HEK293 (cell line): ENCODE measurements around the gene AKAP6.

Experiments used
- GLI2 ChIP-seq: fragments of 450-650 bp; formaldehyde crosslinking; IDR thresholded peaks from 2 replicates; pipeline ENCODE4; 2017; ENCODE audit warnings: missing biosample characterization, missing genetic modification characterization, low read depth, borderline replicate concordance
- GLI4 ChIP-seq: fragments of 450-650 bp; formaldehyde crosslinking; IDR thresholded peaks from 2 replicates; pipeline ENCODE4 v1.5.1; 2016; ENCODE audit warnings: missing biosample characterization, missing genetic modification characterization
- KLF16 ChIP-seq: fragments of 450-650 bp; formaldehyde crosslinking; IDR thresholded peaks from 2 replicates; pipeline ENCODE4 v1.5.1; 2017; ENCODE audit warnings: missing biosample characterization, missing genetic modification characterization
- OVOL3 ChIP-seq: fragments of 450-650 bp; formaldehyde crosslinking; IDR thresholded peaks from 2 replicates; pipeline ENCODE4 v1.5.1; 2016; ENCODE audit warnings: missing biosample characterization, missing genetic modification characterization
- SALL2 ChIP-seq: fragments of 450-650 bp; formaldehyde crosslinking; IDR thresholded peaks from 2 replicates; pipeline ENCODE4 v1.5.0; 2017; ENCODE audit warnings: missing biosample characterization, mild to moderate bottlenecking, missing genetic modification characterization, borderline replicate concordance
- SCRT1 ChIP-seq: fragments of 450-650 bp; formaldehyde crosslinking; IDR thresholded peaks from 2 replicates; pipeline ENCODE4 v1.5.1; 2016; ENCODE audit warnings: missing biosample characterization, missing genetic modification characterization, borderline replicate concordance
- SCRT2 ChIP-seq: fragments of 450-650 bp; formaldehyde crosslinking; IDR thresholded peaks from 2 replicates; pipeline ENCODE4 v1.5.1; 2016; ENCODE audit warnings: missing biosample characterization, missing genetic modification characterization
- YY1 ChIP-seq: fragments of 450-650 bp; formaldehyde crosslinking; IDR thresholded peaks from 2 replicates; pipeline ENCODE4 v1.5.1; 2018; ENCODE audit warnings: missing biosample characterization, missing genetic modification characterization
- YY2 ChIP-seq: fragments of 450-650 bp; formaldehyde crosslinking; IDR thresholded peaks from 2 replicates; pipeline ENCODE4 v1.5.1; 2016; ENCODE audit warnings: missing biosample characterization, missing genetic modification characterization
- ZBTB48 ChIP-seq: fragments of 450-650 bp; formaldehyde crosslinking; IDR thresholded peaks from 2 replicates; pipeline ENCODE4 v1.5.1; 2016; ENCODE audit warnings: missing biosample characterization, missing genetic modification characterization
- ZFHX2 ChIP-seq: fragments of 450-650 bp; formaldehyde crosslinking; conservative IDR thresholded peaks from 2 replicates; pipeline ENCODE4 v1.5.1; 2016; ENCODE audit warnings: missing biosample characterization, missing genetic modification characterization
- ZFP41 ChIP-seq: fragments of 450-650 bp; formaldehyde crosslinking; IDR thresholded peaks from 2 replicates; pipeline ENCODE4 v1.5.1; 2016; ENCODE audit warnings: missing biosample characterization, missing genetic modification characterization, borderline replicate concordance
- ZNF175 ChIP-seq: fragments of 450-650 bp; formaldehyde crosslinking; IDR thresholded peaks from 2 replicates; pipeline ENCODE4 v1.5.1; 2016; ENCODE audit warnings: missing biosample characterization, missing genetic modification characterization
- ZNF184 ChIP-seq: fragments of 450-650 bp; IDR thresholded peaks from 2 replicates; pipeline ENCODE4 v1.5.1; 2018; ENCODE audit warnings: missing biosample characterization, mild to moderate bottlenecking, missing genetic modification characterization
- ZNF2 ChIP-seq: fragments of 450-650 bp; formaldehyde crosslinking; IDR thresholded peaks from 2 replicates; pipeline ENCODE4 v1.5.1; 2016; ENCODE audit warnings: missing biosample characterization, missing genetic modification characterization
- ZNF24 ChIP-seq: fragments of 450-650 bp; formaldehyde crosslinking; IDR thresholded peaks from 2 replicates; pipeline ENCODE4 v1.5.1; 2016; ENCODE audit warnings: missing biosample characterization, missing genetic modification characterization
- ZNF292 ChIP-seq: fragments of 450-650 bp; formaldehyde crosslinking; IDR thresholded peaks from 2 replicates; pipeline ENCODE4 v1.5.1; 2016; ENCODE audit warnings: low read depth, missing biosample characterization, missing genetic modification characterization, borderline replicate concordance
- ZNF404 ChIP-seq: fragments of 450-650 bp; formaldehyde crosslinking; IDR thresholded peaks from 2 replicates; pipeline ENCODE4 v1.5.1; 2017; ENCODE audit warnings: missing biosample characterization, missing genetic modification characterization
- ZNF423 ChIP-seq: fragments of 450-650 bp; formaldehyde crosslinking; IDR thresholded peaks from 2 replicates; pipeline ENCODE4 v1.5.1; 2016; ENCODE audit warnings: missing biosample characterization, missing genetic modification characterization
- ZNF48 ChIP-seq: fragments of 450-650 bp; formaldehyde crosslinking; IDR thresholded peaks from 2 replicates; pipeline ENCODE4 v1.5.1; 2016; ENCODE audit warnings: missing biosample characterization, missing genetic modification characterization
- ZNF501 ChIP-seq: fragments of 450-650 bp; formaldehyde crosslinking; IDR thresholded peaks from 2 replicates; pipeline ENCODE4 v1.5.1; 2016; ENCODE audit warnings: missing biosample characterization, missing genetic modification characterization
- ZNF529 ChIP-seq: fragments of 450-650 bp; formaldehyde crosslinking; IDR thresholded peaks from 2 replicates; pipeline ENCODE4 v1.5.1; 2017; ENCODE audit warnings: missing genetic modification characterization, missing biosample characterization; ENCODE audit not compliant: insufficient replicate concordance
- ZNF623 ChIP-seq: fragments of 450-650 bp; formaldehyde crosslinking; IDR thresholded peaks from 2 replicates; pipeline ENCODE4 v1.5.1; 2016; ENCODE audit warnings: missing biosample characterization, missing genetic modification characterization
- ZNF785 ChIP-seq: fragments of 450-650 bp; formaldehyde crosslinking; IDR thresholded peaks from 2 replicates; pipeline ENCODE4 v1.5.1; 2016; ENCODE audit warnings: missing biosample characterization, missing genetic modification characterization
- TF ChIP-seq, protein P1 (sequence below): fragments of 450-650 bp; formaldehyde crosslinking; IDR thresholded peaks from 2 replicates; pipeline ENCODE4 v1.5.1; 2017; ENCODE audit warnings: missing biosample characterization, missing genetic modification characterization
- TF ChIP-seq, protein P2 (sequence below): fragments of 450-650 bp; formaldehyde crosslinking; IDR thresholded peaks from 2 replicates; pipeline ENCODE4 v1.5.1; 2017; ENCODE audit warnings: missing biosample characterization, missing genetic modification characterization
- TF ChIP-seq, protein P3 (sequence below): fragments of 450-650 bp; formaldehyde crosslinking; IDR thresholded peaks from 2 replicates; pipeline ENCODE4 v1.5.1; 2016; ENCODE audit warnings: missing biosample characterization, missing genetic modification characterization
- TF ChIP-seq, protein P4 (sequence below): fragments of 450-650 bp; formaldehyde crosslinking; IDR thresholded peaks from 2 replicates; pipeline ENCODE4 v1.5.1; 2016; ENCODE audit warnings: missing biosample characterization, missing genetic modification characterization
- TF ChIP-seq, protein P5 (sequence below): fragments of 450-650 bp; formaldehyde crosslinking; IDR thresholded peaks from 2 replicates; pipeline ENCODE4 v1.5.1; 2016; ENCODE audit warnings: missing biosample characterization, missing genetic modification characterization
- TF ChIP-seq, protein P6 (sequence below): fragments of 450-650 bp; formaldehyde crosslinking; IDR thresholded peaks from 2 replicates; pipeline ENCODE4 v1.5.1; 2017; ENCODE audit warnings: missing biosample characterization, missing genetic modification characterization

Gene AKAP6

DNA sequence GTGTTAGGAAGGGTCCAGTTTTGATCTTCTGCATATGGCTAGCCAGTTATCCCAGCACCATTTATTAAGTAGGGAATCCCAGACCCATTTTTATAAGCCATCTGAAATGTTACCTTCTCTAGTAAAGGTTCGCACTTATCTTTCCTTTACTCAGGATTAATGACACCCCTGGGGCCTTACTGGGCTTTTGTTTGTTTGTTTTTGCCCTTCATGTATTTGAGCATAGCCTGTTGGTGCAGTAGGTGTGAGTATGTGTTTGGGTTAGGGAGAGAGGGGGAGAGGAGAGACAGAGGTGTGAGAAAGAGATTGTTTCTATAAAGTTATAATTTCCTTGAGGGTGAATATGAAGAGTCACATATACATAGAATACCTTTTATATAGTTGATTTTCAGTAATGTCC lies 96.9 kb downstream of the AKAP6 start (continued):
- TF ChIP-seq ZNF529 (no peak), OVOL3 (no peak), ZBTB48 (no peak), YY2 (tag by site-specific recombination) (no peak), ZFHX2 (no peak), YY1 (tag by site-specific recombination) (no peak), KLF16 (no peak), GLI2 (tag by site-specific recombination) (no peak), ZNF785 (tag by site-specific recombination) (no peak), ZNF184 (no peak), ZNF501 (tag by site-specific recombination) (no peak), ZFP41 (no peak), SCRT2 (peak; percentile 37; the same call in 1 of the 2 replicates), ZNF404 (no peak), ZNF2 (tag by site-specific recombination) (no peak), ZNF623 (tag by site-specific recombination) (no peak), ZNF423 (tag by site-specific recombination) (no peak), SCRT1 (tag by site-specific recombination) (peak; percentile 72; the same call in 1 of the 2 replicates), SALL2 (tag by site-specific recombination) (no peak), ZNF48 (tag by site-specific recombination) (no peak), GLI4 (tag by site-specific recombination) (no peak), ZNF292 (tag by site-specific recombination) (no peak), ZNF175 (tag by site-specific recombination) (no peak), ZNF24 (tag by site-specific recombination) (no peak)
- TF ChIP-seq, protein P1, sequence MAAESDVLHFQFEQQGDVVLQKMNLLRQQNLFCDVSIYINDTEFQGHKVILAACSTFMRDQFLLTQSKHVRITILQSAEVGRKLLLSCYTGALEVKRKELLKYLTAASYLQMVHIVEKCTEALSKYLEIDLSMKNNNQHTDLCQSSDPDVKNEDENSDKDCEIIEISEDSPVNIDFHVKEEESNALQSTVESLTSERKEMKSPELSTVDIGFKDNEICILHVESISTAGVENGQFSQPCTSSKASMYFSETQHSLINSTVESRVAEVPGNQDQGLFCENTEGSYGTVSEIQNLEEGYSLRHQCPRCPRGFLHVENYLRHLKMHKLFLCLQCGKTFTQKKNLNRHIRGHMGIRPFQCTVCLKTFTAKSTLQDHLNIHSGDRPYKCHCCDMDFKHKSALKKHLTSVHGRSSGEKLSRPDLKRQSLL (tag by site-specific recombination), result no peak
- TF ChIP-seq, protein P2, sequence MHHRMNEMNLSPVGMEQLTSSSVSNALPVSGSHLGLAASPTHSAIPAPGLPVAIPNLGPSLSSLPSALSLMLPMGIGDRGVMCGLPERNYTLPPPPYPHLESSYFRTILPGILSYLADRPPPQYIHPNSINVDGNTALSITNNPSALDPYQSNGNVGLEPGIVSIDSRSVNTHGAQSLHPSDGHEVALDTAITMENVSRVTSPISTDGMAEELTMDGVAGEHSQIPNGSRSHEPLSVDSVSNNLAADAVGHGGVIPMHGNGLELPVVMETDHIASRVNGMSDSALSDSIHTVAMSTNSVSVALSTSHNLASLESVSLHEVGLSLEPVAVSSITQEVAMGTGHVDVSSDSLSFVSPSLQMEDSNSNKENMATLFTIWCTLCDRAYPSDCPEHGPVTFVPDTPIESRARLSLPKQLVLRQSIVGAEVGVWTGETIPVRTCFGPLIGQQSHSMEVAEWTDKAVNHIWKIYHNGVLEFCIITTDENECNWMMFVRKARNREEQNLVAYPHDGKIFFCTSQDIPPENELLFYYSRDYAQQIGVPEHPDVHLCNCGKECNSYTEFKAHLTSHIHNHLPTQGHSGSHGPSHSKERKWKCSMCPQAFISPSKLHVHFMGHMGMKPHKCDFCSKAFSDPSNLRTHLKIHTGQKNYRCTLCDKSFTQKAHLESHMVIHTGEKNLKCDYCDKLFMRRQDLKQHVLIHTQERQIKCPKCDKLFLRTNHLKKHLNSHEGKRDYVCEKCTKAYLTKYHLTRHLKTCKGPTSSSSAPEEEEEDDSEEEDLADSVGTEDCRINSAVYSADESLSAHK (tag by site-specific recombination), result no peak
- TF ChIP-seq, protein P3, sequence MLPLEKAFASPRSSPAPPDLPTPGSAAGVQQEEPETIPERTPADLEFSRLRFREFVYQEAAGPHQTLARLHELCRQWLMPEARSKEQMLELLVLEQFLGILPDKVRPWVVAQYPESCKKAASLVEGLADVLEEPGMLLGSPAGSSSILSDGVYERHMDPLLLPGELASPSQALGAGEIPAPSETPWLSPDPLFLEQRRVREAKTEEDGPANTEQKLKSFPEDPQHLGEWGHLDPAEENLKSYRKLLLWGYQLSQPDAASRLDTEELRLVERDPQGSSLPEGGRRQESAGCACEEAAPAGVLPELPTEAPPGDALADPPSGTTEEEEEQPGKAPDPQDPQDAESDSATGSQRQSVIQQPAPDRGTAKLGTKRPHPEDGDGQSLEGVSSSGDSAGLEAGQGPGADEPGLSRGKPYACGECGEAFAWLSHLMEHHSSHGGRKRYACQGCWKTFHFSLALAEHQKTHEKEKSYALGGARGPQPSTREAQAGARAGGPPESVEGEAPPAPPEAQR (tag by site-specific recombination), result no peak
- TF ChIP-seq, protein P4, sequence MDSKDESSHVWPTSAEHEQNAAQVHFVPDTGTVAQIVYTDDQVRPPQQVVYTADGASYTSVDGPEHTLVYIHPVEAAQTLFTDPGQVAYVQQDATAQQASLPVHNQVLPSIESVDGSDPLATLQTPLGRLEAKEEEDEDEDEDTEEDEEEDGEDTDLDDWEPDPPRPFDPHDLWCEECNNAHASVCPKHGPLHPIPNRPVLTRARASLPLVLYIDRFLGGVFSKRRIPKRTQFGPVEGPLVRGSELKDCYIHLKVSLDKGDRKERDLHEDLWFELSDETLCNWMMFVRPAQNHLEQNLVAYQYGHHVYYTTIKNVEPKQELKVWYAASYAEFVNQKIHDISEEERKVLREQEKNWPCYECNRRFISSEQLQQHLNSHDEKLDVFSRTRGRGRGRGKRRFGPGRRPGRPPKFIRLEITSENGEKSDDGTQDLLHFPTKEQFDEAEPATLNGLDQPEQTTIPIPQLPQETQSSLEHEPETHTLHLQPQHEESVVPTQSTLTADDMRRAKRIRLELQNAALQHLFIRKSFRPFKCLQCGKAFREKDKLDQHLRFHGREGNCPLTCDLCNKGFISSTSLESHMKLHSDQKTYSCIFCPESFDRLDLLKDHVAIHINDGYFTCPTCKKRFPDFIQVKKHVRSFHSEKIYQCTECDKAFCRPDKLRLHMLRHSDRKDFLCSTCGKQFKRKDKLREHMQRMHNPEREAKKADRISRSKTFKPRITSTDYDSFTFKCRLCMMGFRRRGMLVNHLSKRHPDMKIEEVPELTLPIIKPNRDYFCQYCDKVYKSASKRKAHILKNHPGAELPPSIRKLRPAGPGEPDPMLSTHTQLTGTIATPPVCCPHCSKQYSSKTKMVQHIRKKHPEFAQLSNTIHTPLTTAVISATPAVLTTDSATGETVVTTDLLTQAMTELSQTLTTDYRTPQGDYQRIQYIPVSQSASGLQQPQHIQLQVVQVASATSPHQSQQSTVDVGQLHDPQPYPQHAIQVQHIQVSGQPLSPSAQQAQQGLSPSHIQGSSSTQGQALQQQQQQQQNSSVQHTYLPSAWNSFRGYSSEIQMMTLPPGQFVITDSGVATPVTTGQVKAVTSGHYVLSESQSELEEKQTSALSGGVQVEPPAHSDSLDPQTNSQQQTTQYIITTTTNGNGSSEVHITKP (tag by site-specific recombination), result no peak
- TF ChIP-seq, protein P5, sequence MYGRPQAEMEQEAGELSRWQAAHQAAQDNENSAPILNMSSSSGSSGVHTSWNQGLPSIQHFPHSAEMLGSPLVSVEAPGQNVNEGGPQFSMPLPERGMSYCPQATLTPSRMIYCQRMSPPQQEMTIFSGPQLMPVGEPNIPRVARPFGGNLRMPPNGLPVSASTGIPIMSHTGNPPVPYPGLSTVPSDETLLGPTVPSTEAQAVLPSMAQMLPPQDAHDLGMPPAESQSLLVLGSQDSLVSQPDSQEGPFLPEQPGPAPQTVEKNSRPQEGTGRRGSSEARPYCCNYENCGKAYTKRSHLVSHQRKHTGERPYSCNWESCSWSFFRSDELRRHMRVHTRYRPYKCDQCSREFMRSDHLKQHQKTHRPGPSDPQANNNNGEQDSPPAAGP (tag by site-specific recombination), result no peak
- TF ChIP-seq, protein P6, sequence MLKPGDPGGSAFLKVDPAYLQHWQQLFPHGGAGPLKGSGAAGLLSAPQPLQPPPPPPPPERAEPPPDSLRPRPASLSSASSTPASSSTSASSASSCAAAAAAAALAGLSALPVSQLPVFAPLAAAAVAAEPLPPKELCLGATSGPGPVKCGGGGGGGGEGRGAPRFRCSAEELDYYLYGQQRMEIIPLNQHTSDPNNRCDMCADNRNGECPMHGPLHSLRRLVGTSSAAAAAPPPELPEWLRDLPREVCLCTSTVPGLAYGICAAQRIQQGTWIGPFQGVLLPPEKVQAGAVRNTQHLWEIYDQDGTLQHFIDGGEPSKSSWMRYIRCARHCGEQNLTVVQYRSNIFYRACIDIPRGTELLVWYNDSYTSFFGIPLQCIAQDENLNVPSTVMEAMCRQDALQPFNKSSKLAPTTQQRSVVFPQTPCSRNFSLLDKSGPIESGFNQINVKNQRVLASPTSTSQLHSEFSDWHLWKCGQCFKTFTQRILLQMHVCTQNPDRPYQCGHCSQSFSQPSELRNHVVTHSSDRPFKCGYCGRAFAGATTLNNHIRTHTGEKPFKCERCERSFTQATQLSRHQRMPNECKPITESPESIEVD (tag by site-specific recombination), result peak; percentile 29; the same call in 1 of the 2 replicates
